ENCODE results near the gene MAP7D2.

- TF ChIP-seq REST (IDR thresholded peaks at IDR 0.05; ENCODE audit: insufficient read depth in 1 of 2, low read depth in 2 of 2, low read length in 1 of 2) = no peak
- TF ChIP-seq CTCF (IDR thresholded peaks at IDR 0.05) = no peak
- TF ChIP-seq POLR2AphosphoS5 (IDR thresholded peaks at IDR 0.05; ENCODE audit: low read depth, low read length) = no peak
- no peak for TF ChIP-seq SIN3A (IDR thresholded peaks at IDR 0.05; ENCODE audit: borderline replicate concordance, insufficient read depth, low read depth, low read length)
Measured at GRCh38 chrX:20059467-20060128, 57.1 kb downstream of the MAP7D2 start.

All from Panc1 (cell line).